SJSA1 (cell line): Measurements from ENCODE around the gene PROZ. TPM values are rescaled to one million over a fixed set of nuclear protein-coding genes. Genes with fewer than 3 reads are reported as not detected.

Experiments used
- DNase-seq, 2 experiments: peaks; one replicate each; pipeline ENCODE4 v3.0.0-alpha.2; 2015 to 2020; ENCODE audit warnings: low spot score in 2 of 2, low read depth in 1 of 2
- H3K27ac ChIP-seq: fragments of 250-450 bp; sonication (Bioruptor Pico); 2 replicates; pipeline ENCODE4 v1.5.1; 2020; ENCODE audit warnings: mild to moderate bottlenecking, moderate library complexity
- H3K27me3 ChIP-seq: fragments of 250-450 bp; sonication (Bioruptor Pico); replicated peaks from 2 replicates; pipeline ENCODE4 v1.5.1; 2020; ENCODE audit warnings: mild to moderate bottlenecking, moderate library complexity
- H3K36me3 ChIP-seq: fragments of 250-450 bp; sonication (Bioruptor Pico); 2 replicates; pipeline ENCODE4 v1.5.1; 2020; ENCODE audit warnings: mild to moderate bottlenecking
- H3K4me1 ChIP-seq: fragments of 250-450 bp; sonication (Bioruptor Pico); replicated peaks from 2 replicates; pipeline ENCODE4 v1.6.1; 2021; ENCODE audit warnings: mild to moderate bottlenecking
- H3K4me3 ChIP-seq: fragments of 250-450 bp; sonication (Bioruptor Pico); 2 replicates; pipeline ENCODE4 v1.5.1; 2020; ENCODE audit warnings: mild to moderate bottlenecking
- H3K9me3 ChIP-seq: fragments of 250-450 bp; sonication (Bioruptor Pico); replicated peaks from 2 replicates; pipeline ENCODE4 v1.5.1; 2020; ENCODE audit warnings: mild to moderate bottlenecking
- total RNA-seq: library from RNA; depleted of rRNA; stranded (reverse); fragments of >200 nt; shearing (Covaris generic); gene quantifications from 2 replicates; pipeline ENCODE4 v1.2.3, GENCODE V29; 2014

The PROZ gene
- total RNA-seq, 1 experiment from 2014 or later, result not detected

DNA sequence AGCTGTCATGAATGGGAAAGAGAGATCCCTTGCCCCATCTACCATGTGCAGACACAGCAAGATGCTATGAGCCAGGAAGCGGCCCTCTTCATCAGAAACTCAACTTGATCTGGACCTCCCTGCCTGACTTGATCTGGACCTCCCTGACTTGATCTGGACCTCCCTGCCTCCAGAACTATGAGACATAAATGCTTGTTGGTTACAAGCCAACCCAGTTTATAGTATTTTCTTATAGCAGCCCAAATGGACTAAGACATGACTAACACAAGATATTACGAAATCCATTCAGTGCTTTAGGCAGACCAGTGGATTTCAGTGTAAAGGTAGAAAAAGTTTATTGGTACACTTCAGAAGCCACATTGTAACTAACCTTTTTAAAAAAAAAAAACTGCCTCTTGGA, 34.5 kb downstream of the PROZ start:
- Histone ChIP-seq H3K9me3 (no peaks in the 10 kb centered on the region), H3K4me1 (peaks cover 66% of the 10 kb centered on the region), H3K4me3 (no peak overlapping the region), H3K27me3 (no peaks in the 10 kb centered on the region), H3K36me3 (peaks cover 78% of the 10 kb centered on the region), H3K27ac (peak overlapping the region; percentile 55)
- DNase-seq, result peak; percentile 75 to 76

DNA sequence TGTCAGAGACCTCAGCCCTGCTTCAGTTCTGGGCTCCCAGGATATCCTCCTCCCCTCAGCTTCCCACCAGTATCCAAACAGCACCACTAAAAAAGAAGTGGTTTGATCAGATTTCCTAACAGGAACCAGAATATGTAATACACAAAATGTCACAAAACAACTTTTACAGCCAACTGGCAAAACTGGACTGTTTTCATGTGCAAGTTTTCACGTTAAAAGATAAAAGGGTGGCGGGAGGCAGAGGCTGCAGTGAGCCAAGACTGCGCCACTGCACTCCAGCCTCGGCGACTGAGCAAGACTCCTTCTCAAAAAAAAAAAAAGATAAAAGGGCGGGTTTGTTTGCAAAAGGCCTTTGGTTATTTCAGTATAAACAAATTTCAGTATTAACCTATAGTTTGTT, 36.9 kb downstream of the PROZ start:
- no peak for DNase-seq
- Histone ChIP-seq H3K4me3 (no peak overlapping the region), H3K27me3 (no peaks in the 10 kb centered on the region), H3K27ac (no peak overlapping the region), H3K4me1 (peaks cover 55% of the 10 kb centered on the region), H3K36me3 (peaks cover 78% of the 10 kb centered on the region), H3K9me3 (no peaks in the 10 kb centered on the region)

DNA sequence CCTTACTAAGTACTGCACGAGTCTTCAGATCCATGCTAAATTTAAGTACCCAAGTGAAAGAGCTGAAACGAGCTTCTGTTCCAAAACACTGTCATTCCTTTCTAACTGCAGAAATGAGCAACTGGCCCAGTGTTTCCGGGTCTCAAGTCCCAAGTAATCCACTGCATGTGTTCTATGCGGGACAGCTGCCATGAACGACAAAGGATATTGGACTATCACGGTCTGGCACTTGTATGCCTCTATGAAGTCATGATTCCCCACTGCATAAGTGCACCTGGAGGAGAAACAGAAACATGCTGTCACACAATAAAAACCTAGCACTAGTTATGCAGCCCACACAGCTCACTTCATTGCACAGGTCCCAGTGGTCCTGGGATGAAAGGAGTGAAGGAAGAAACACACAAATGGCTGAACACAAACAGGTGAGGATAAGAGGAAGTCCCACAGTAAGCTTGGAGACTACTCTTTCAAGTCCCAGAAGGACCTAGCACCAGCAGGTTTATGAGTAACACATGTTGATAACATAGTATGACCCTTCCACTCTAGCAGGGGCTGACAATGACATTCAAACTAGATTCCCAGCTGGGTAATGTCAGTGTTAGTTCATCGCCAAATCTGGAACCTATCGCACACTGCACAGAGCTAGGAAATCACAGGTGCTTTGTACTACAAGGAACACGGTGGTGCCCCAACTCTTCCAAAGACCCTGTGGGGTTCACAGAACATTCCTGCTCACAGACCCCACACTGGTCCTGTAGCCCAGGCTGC, 38.7 kb downstream of the PROZ start:
- no peak overlapping the region for H3K27ac ChIP-seq
- DNase-seq, result no peak
- H3K27me3 ChIP-seq, result no peaks in the 10 kb centered on the region
- no peak overlapping the region for H3K4me3 ChIP-seq
- H3K36me3 ChIP-seq, result peaks cover 65% of the 10 kb centered on the region
- H3K4me1 ChIP-seq, result peaks cover 37% of the 10 kb centered on the region
- no peaks in the 10 kb centered on the region for H3K9me3 ChIP-seq

DNA sequence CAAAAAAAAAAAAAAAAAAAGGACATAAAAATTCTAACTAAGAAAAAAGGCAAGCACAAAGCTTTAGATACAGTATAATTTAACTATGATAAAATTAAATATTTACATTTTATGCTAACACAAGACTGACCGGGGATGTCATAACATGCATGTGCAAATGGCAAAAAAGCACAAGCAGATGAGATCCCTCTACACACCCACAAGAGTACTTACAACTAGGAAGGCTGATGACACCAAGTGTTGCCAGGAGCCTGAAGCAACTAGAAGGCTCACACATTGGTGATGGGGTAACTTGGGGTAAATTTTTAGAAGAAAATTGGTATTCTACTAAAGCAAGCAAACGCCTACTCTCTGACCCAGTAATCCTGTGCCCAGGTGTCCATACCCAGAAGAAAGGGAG, 43.4 kb downstream of the PROZ start:
- Histone ChIP-seq H3K4me1 (peaks cover 42% of the 10 kb centered on the region), H3K27ac (no peak overlapping the region), H3K4me3 (no peak overlapping the region), H3K36me3 (peaks cover 62% of the 10 kb centered on the region), H3K9me3 (no peaks in the 10 kb centered on the region), H3K27me3 (no peaks in the 10 kb centered on the region)
- DNase-seq, result no peak

DNA sequence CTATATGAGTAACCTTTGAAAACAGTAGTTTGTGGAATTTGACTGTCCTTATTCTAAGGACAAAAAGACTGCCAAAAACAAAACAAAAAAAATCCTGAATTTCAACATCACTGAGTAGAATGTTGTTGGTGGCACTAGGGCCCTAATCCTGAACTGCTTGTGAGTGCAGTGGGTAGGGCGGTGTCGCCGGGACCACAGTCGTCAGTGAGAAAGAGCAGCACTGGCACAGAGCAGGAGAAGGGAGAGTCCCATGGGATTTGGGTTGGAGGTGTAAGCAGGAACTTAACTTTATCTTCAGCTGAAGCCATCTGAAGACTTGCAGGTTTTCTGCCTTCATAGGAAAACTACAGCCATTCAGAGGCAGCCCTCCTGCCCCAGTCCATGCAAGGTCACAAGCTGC, 44.5 kb downstream of the PROZ start:
- Histone ChIP-seq H3K9me3 (no peaks in the 10 kb centered on the region), H3K4me3 (no peak overlapping the region), H3K36me3 (peaks cover 58% of the 10 kb centered on the region), H3K27ac (no peak overlapping the region), H3K4me1 (peaks cover 52% of the 10 kb centered on the region), H3K27me3 (no peaks in the 10 kb centered on the region)
- DNase-seq, result no peak

DNA sequence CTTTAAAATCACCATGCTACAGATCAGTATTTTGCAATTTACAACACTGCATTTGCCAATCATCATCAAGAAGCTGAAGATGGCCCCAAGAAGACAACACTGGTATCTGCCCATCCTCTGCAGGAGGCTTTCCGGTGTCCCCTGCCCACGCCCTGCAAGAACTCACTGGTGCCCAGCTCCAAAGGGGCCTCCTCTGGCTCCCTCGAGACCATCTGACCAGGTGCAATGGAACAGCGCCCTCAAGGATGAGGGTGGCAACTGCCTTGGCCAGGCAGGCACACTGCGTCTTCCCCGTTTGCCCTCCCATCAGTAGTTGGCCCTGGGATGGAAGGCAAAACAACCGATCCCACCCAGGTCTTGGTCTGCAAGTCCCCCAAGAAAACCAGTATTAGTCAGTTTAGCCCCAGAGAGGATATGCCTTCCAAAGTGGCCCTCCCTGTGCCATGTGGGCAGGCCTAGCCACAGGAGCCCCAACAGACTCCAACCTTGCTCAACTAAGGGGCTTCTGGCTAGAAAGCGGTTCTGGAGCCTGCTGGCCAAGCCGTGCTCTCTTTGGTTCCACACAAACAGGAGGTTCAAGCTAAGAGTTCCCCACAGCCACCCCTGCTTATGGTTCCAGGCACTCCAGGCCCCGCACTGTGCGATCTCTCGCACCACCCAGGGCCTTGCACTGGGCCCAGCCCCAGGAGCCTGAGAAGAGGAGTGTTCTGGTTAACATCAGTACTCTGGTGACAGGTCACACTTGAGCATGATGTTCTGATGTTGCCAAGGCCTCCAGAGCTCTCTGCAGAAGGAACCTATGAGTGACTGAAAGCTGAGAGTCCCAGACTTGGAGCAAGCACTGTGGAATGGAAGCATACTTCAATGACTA, 45.3 kb downstream of the PROZ start:
- no peak for DNase-seq
- Histone ChIP-seq H3K36me3 (peaks cover 60% of the 10 kb centered on the region), H3K4me1 (peaks cover 51% of the 10 kb centered on the region), H3K27me3 (no peaks in the 10 kb centered on the region), H3K9me3 (no peaks in the 10 kb centered on the region), H3K4me3 (no peak overlapping the region), H3K27ac (no peak overlapping the region)

DNA sequence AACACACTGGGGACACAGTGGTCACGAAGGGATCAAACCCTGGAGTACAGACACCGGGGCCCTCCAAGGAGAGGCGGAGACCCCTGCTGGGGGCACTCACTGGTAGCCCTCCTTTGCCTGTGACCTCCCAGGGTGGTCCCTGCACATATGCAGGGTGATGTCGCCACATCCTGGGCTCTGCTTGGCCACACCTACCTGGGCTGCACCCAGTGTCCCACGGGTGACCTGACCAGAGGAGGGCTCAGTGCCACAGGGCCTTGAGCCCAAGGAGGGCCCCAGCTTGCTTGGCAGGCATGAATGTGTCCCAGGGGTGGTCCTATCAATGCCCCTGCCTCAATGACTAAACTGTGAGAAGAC, 45.9 kb downstream of the PROZ start:
- Histone ChIP-seq H3K27me3 (no peaks in the 10 kb centered on the region), H3K9me3 (no peaks in the 10 kb centered on the region), H3K4me1 (peaks cover 44% of the 10 kb centered on the region), H3K4me3 (no peak overlapping the region), H3K27ac (no peak overlapping the region), H3K36me3 (peaks cover 61% of the 10 kb centered on the region)
- DNase-seq, result no peak

DNA sequence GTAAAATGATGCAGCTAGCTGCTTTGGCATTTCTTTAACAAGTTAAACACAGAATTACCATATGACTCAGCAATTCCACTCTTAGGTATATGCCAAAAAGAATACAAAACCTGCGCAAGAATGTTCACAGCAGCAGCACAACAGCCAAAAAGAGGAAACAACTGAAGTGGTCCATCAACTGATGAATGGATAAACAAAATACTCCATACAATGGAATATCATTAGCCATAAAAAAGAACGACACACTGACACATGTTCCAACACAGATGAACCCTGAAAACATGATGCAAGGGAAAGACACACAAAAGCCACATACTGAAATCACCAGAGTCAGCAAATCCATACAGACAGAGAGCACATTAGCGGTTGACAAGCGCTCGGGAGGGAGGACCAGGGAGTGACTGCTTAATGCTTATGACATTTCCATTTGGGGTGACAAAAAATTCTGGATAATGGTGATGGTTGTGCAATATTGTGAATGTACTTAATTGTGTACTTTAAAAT, 47.0 kb downstream of the PROZ start:
- Histone ChIP-seq H3K27ac (peak overlapping the region; percentile 36), H3K4me1 (peaks cover 40% of the 10 kb centered on the region), H3K36me3 (peaks cover 56% of the 10 kb centered on the region), H3K27me3 (no peaks in the 10 kb centered on the region), H3K9me3 (no peaks in the 10 kb centered on the region), H3K4me3 (no peak overlapping the region)
- peak in 1 of 2 experiments; percentile 34 for DNase-seq

DNA sequence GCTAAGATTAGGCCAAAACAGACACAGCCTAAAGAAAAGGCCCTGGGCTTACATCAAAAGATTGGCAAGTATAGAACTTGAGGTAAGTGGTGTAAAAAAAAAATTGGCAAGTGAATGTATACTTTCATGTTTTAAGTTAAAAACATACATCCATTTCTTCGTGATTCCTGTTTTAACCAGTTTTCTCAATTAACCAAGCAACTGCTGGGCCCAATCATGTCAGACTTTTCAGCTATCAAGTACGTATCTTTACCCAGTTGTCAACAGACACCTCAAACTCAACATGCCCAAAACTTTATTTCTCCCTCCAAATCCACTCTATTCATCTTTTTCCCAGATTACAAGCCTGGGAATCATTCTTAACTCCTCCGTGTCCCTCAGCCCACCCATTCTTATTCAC, 49.0 kb downstream of the PROZ start:
- Histone ChIP-seq H3K4me3 (peak overlapping the region; percentile 96), H3K9me3 (no peaks in the 10 kb centered on the region), H3K27me3 (no peaks in the 10 kb centered on the region), H3K4me1 (peaks cover 49% of the 10 kb centered on the region), H3K27ac (peak overlapping the region; percentile 99; the same call in 1 of the 2 replicates), H3K36me3 (peaks cover 72% of the 10 kb centered on the region)
- no peak for DNase-seq

DNA sequence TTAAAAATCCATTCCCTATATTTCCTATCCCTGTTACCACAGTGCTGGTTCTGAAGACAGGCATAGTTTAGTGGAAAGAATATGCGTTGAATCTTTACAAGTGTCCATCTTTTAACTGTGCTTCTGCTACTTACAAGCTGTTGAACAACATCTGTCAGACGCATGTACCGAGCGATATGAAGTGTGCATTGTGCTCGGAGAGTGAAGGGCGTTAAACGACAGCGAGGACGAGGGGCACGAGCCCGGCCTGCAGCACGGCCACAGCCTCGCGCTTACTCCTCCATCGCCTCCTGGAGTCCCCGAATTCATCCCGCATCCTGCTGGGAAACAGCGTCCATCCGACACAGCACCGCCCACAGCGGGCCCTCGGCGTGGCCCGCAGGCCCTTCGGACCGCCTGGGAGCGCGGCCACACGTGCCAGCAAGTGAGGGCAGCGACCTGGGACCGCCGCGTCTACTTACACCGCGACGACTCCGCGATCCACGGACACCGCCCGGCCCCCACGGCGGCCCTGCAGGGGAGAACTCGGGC, 49.5 kb downstream of the PROZ start:
- peaks cover 73% of the 10 kb centered on the region for H3K36me3 ChIP-seq
- DNase-seq, result no peak

DNA sequence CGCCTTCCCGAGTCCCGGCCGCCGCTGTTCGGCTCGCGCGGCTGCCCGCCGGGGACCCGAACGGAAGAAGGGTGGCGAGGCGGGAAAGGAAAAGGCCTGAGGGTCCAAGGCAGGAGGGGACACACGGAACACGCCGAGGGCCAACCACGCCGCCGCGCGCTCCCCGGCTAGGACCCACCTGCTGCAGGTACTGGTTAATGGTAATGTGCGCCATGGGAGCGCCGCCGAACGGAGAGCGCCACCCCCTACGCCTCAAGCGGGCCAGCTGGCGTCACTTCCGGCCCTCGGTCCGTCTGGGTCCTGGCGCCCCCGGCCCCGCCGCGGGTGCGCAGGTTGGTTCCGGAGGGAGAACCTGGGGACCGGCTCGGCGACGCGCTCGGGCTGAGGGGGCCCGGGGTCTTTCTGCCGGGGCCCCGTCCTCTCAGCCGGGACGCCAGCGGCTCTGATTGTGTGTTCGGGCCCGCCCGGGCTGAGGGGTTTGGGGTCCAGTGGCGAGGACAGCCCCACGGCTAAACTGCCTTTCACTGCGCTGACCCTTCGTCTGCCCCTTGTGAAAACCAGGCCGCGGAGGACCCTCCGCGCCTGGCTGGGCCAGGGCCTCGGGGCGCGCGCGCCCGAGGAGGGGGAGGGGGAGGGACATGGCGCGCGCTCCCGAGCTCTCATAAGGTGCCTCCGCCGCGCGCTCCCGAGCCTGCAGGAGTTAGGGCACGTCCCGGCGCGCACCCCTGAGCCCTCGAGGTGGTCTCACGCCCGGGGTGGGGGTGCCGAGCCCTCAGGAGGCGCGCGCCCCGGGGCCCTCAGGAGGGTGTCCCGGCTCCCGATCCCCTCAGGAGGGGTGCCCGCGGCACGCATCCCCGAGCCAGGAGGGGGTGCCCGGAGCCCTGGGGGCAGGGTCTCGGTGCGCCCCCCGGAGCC, 50.2 kb downstream of the PROZ start, which contains the start of gene PCID2:
Gene PCID2, minus strand, starts transcription at position 249 of the 915 bp plus-strand sequence. Its CDS starts 35 bp downstream, at position 214.
- H3K27me3 ChIP-seq, result no peaks in the 10 kb centered on the region
- H3K9me3 ChIP-seq, result no peaks in the 10 kb centered on the region
- H3K4me3 ChIP-seq, result peak within 1 kb of the TSS; percentile 96
- H3K27ac ChIP-seq, result peak within 1 kb of the TSS; percentile 99
- H3K4me1 ChIP-seq, result peaks cover 49% of the 10 kb centered on the region
- DNase-seq, result peak; percentile 86 to 94
- H3K36me3 ChIP-seq, result peaks cover 73% of the 10 kb centered on the region

More for the DNA sequence above, 49.5 kb downstream of the PROZ start:
- Histone ChIP-seq H3K4me1 (peaks cover 49% of the 10 kb centered on the region), H3K4me3 (peak overlapping the region; percentile 96), H3K27ac (peak overlapping the region; percentile 99), H3K27me3 (no peaks in the 10 kb centered on the region), H3K9me3 (no peaks in the 10 kb centered on the region)

DNA sequence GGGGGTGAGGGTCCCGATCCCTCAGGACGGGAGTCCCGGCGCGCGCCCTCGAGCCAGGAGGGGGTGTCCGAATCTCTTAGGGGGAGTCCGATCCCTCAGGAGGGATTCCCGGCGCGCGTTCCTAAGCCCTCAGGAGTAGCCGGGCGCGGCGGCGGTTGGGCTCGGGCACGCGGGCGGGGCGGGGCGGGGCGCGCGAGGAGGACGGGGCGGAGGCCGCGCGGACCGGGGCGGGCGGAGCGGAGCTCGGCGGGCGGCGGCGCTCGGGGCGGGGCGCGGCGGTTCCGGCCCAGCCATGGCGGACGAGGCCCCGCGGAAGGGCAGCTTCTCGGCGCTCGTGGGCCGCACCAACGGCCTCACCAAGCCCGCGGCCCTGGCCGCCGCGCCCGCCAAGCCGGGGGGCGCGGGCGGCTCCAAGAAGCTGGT, 50.9 kb downstream of the PROZ start, which contains the start of gene CUL4A:
Gene CUL4A, plus strand, starts transcription at position 278 of the 423 bp plus-strand sequence. Its CDS starts 15 bp downstream, at position 293.
- H3K4me3 ChIP-seq, result peak within 1 kb of the TSS; percentile 96
- H3K27me3 ChIP-seq, result no peaks in the 10 kb centered on the region
- no peaks in the 10 kb centered on the region for H3K9me3 ChIP-seq
- peaks cover 45% of the 10 kb centered on the region for H3K4me1 ChIP-seq
- peak in 1 of 2 experiments; percentile 80 for DNase-seq
- H3K27ac ChIP-seq, result peak within 1 kb of the TSS; percentile 99
- H3K36me3 ChIP-seq, result peaks cover 74% of the 10 kb centered on the region
